Measurements from ENCODE around the gene SYNGR2.

Gene SYNGR2

GRCh38 chr17:78121801-78122215, 46.6 kb upstream of the SYNGR2 start:
- Histone ChIP-seq H2BK12ac (ENCODE audit: low read length in 2 of 2) (no peak overlapping the region), H2BK15ac (ENCODE audit: low read depth, poor library complexity, severe bottlenecking) (no peak overlapping the region), H3K9me3 (ENCODE audit: control insufficient read depth, low read length) (no peaks in the 10 kb centered on the region), H3K4me1 (ENCODE audit: control insufficient read depth, insufficient read depth, low read depth, low read length) (peaks cover 16% of the 10 kb centered on the region), H3K4ac (ENCODE audit: low read depth in 1 of 2, low read length in 2 of 2) (no peak overlapping the region), H4K8ac (ENCODE audit: low read length) (no peak overlapping the region), H3K4me3 (ENCODE audit: insufficient read depth in 1 of 2, low read depth in 1 of 2, low read length in 2 of 2) (no peak overlapping the region), H3K27me3 (ENCODE audit: control insufficient read depth in 1 of 2, insufficient read depth in 1 of 2, low read length in 2 of 2) (peaks cover 0 to 13% of the 10 kb centered on the region in 2 experiments), H3K14ac (ENCODE audit: low read length in 2 of 2) (no peak overlapping the region), H3K18ac (ENCODE audit: low read depth in 1 of 2, low read length in 2 of 2) (no peak overlapping the region), H3K27ac (ENCODE audit: low read length, poor library complexity, severe bottlenecking) (no peak overlapping the region), H2AFZ (ENCODE audit: low read depth, low read length) (no peak overlapping the region), H2BK120ac (ENCODE audit: low read depth, low read length) (no peak overlapping the region), H3K79me1 (replicated peaks; ENCODE audit: low read length, poor library complexity, severe bottlenecking) (peaks cover 27% of the 10 kb centered on the region), H3K4me2 (ENCODE audit: low read length, poor library complexity, severe bottlenecking) (no peak overlapping the region), H3K36me3 (ENCODE audit: control insufficient read depth in 1 of 2, insufficient read depth in 2 of 2, low read depth in 1 of 2, low read length in 2 of 2) (peaks cover 0 to 87% of the 10 kb centered on the region in 2 experiments), H3K23ac (ENCODE audit: low read length in 2 of 2) (no peak overlapping the region), H2AK5ac (ENCODE audit: low read length, severe bottlenecking) (no peak overlapping the region), H4K91ac (ENCODE audit: low read length) (no peak overlapping the region), H2BK5ac (ENCODE audit: low read depth, low read length, poor library complexity, severe bottlenecking) (no peak overlapping the region), H3K9ac (ENCODE audit: low read length) (no peak overlapping the region)
- 91% methylated on average over 11 of the region's 11 CpGs for WGBS
- DNase-seq, result no peak

DNA sequence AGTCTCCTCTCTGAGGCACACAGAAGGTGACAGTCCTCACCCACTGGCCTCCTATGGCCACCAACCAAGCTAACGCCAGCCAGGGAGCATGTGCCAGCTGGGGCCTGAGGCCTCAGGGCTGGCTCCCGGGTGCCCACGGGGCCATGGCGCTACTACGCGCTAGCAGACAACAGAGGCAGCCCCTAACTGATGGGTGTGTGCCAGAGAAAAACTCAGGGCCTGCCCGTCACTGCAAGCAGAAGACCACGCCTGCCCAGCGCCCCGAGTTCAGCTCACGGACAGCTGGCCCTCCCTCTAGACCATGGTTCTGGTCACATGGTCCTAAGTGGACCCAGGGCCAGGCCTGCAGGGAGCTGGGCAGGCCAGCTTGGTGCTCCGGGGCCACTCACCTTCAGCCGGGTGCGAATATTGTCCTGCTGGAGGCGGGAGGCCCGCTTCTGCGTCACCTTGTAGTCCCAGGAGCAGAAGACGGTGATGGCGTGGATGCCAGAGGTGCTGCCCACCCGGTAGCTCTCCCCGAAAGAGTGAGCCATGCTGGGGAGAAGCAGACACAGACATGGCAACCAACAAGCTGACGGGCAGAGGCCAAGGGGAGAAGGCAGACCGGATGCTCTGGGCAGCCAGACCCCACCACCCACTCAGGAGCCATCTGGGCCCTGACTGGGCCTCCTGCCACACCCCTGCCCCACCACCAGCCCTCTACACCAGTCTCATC, 46.0 kb upstream of the SYNGR2 start:
- Histone ChIP-seq H3K23ac (ENCODE audit: low read length in 2 of 2) (no peak overlapping the region), H3K4me3 (ENCODE audit: insufficient read depth in 1 of 2, low read depth in 1 of 2, low read length in 2 of 2) (no peak overlapping the region), H3K4me1 (ENCODE audit: control insufficient read depth, insufficient read depth, low read depth, low read length) (peaks cover 21% of the 10 kb centered on the region), H2AK5ac (ENCODE audit: low read length, severe bottlenecking) (no peak overlapping the region), H2BK12ac (ENCODE audit: low read length in 2 of 2) (no peak overlapping the region), H3K4ac (ENCODE audit: low read depth in 1 of 2, low read length in 2 of 2) (no peak overlapping the region), H3K79me1 (replicated peaks; ENCODE audit: low read length, poor library complexity, severe bottlenecking) (peaks cover 29% of the 10 kb centered on the region), H3K27me3 (ENCODE audit: control insufficient read depth in 1 of 2, insufficient read depth in 1 of 2, low read length in 2 of 2) (peaks cover 0 to 16% of the 10 kb centered on the region in 2 experiments), H3K36me3 (ENCODE audit: control insufficient read depth in 1 of 2, insufficient read depth in 2 of 2, low read depth in 1 of 2, low read length in 2 of 2) (peaks cover 0 to 82% of the 10 kb centered on the region in 2 experiments), H3K14ac (ENCODE audit: low read length in 2 of 2) (no peak overlapping the region), H3K9ac (ENCODE audit: low read length) (no peak overlapping the region), H3K4me2 (ENCODE audit: low read length, poor library complexity, severe bottlenecking) (no peak overlapping the region), H2BK15ac (ENCODE audit: low read depth, poor library complexity, severe bottlenecking) (no peak overlapping the region), H2BK120ac (ENCODE audit: low read depth, low read length) (no peak overlapping the region), H3K27ac (ENCODE audit: low read length, poor library complexity, severe bottlenecking) (no peak overlapping the region), H3K9me3 (ENCODE audit: control insufficient read depth, low read length) (no peaks in the 10 kb centered on the region), H4K8ac (ENCODE audit: low read length) (no peak overlapping the region), H3K18ac (ENCODE audit: low read depth in 1 of 2, low read length in 2 of 2) (no peak overlapping the region), H4K91ac (ENCODE audit: low read length) (no peak overlapping the region), H2AFZ (ENCODE audit: low read depth, low read length) (no peak overlapping the region), H2BK5ac (ENCODE audit: low read depth, low read length, poor library complexity, severe bottlenecking) (no peak overlapping the region)
- no peak for DNase-seq
- WGBS, result 96% methylated on average over 22 of the region's 23 CpGs

GRCh38 chr17:78122931-78123249, 45.5 kb upstream of the SYNGR2 start:
- Histone ChIP-seq H3K18ac (ENCODE audit: low read depth in 1 of 2, low read length in 2 of 2) (no peak overlapping the region), H3K23ac (ENCODE audit: low read length in 2 of 2) (no peak overlapping the region), H3K4me3 (ENCODE audit: insufficient read depth in 1 of 2, low read depth in 1 of 2, low read length in 2 of 2) (no peak overlapping the region), H3K79me1 (replicated peaks; ENCODE audit: low read length, poor library complexity, severe bottlenecking) (peaks cover 31% of the 10 kb centered on the region), H4K91ac (ENCODE audit: low read length) (no peak overlapping the region), H3K4me2 (ENCODE audit: low read length, poor library complexity, severe bottlenecking) (no peak overlapping the region), H3K36me3 (ENCODE audit: control insufficient read depth in 1 of 2, insufficient read depth in 2 of 2, low read depth in 1 of 2, low read length in 2 of 2) (peaks cover 0 to 76% of the 10 kb centered on the region in 2 experiments), H3K4ac (ENCODE audit: low read depth in 1 of 2, low read length in 2 of 2) (no peak overlapping the region), H2BK5ac (ENCODE audit: low read depth, low read length, poor library complexity, severe bottlenecking) (no peak overlapping the region), H3K14ac (ENCODE audit: low read length in 2 of 2) (no peak overlapping the region), H3K27ac (ENCODE audit: low read length, poor library complexity, severe bottlenecking) (no peak overlapping the region), H4K8ac (ENCODE audit: low read length) (no peak overlapping the region), H3K9me3 (ENCODE audit: control insufficient read depth, low read length) (no peaks in the 10 kb centered on the region), H2BK15ac (ENCODE audit: low read depth, poor library complexity, severe bottlenecking) (no peak overlapping the region), H3K27me3 (ENCODE audit: control insufficient read depth in 1 of 2, insufficient read depth in 1 of 2, low read length in 2 of 2) (peaks cover 0 to 19% of the 10 kb centered on the region in 2 experiments), H2AK5ac (ENCODE audit: low read length, severe bottlenecking) (no peak overlapping the region), H3K9ac (ENCODE audit: low read length) (no peak overlapping the region), H2BK120ac (ENCODE audit: low read depth, low read length) (no peak overlapping the region), H2BK12ac (ENCODE audit: low read length in 2 of 2) (no peak overlapping the region), H3K4me1 (ENCODE audit: control insufficient read depth, insufficient read depth, low read depth, low read length) (peaks cover 26% of the 10 kb centered on the region), H2AFZ (ENCODE audit: low read depth, low read length) (no peak overlapping the region)
- WGBS, result 97% methylated on average over 4 of the region's 4 CpGs
- DNase-seq, result no peak

DNA sequence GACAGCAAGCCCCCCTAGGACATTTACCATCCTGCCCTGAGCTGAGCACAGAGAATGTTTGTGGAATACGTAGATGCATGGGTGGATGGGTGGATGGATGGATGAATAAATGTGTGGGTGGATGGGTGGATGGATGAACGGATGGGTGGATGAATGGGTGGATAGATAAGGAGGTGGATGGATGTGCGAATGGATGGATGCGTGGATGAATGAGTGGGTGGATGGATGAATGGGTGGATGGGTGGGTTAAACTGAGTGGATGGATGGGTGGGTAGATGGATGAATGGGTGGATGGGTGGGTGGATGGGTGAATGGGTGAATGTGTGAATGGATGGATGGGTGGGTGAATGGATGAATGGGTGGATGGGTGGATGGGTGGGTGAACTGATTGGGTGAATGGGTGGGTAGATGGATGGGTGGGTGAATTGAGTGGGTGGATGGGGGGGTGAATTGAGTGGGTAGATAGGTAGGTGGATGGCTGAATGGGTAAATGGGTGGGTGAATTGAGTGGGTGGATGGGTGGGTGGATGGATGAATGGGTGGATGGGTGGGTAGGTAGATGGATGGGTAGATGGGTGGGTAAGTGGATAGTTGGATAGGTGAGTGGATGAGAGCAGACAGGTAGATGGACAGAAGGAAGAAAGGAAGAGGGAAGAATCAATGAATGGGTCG, 45.0 kb upstream of the SYNGR2 start:
- peaks cover 28% of the 10 kb centered on the region for H3K4me1 ChIP-seq (ENCODE audit: control insufficient read depth, insufficient read depth, low read depth, low read length)
- H3K18ac ChIP-seq (ENCODE audit: low read depth in 1 of 2, low read length in 2 of 2), result no peak overlapping the region
- no peak overlapping the region for H3K27ac ChIP-seq (ENCODE audit: low read length, poor library complexity, severe bottlenecking)
- H3K9ac ChIP-seq (ENCODE audit: low read length), result no peak overlapping the region
- no peak overlapping the region for H2AFZ ChIP-seq (ENCODE audit: low read depth, low read length)
- no peak overlapping the region for H2AK5ac ChIP-seq (ENCODE audit: low read length, severe bottlenecking)
- no peak overlapping the region for H3K4me2 ChIP-seq (ENCODE audit: low read length, poor library complexity, severe bottlenecking)
- peaks cover 31% of the 10 kb centered on the region for H3K79me1 ChIP-seq (replicated peaks; ENCODE audit: low read length, poor library complexity, severe bottlenecking)
- no peak for DNase-seq
- peaks cover 0 to 20% of the 10 kb centered on the region in 2 experiments for H3K27me3 ChIP-seq (ENCODE audit: control insufficient read depth in 1 of 2, insufficient read depth in 1 of 2, low read length in 2 of 2)
- no peak overlapping the region for H3K23ac ChIP-seq (ENCODE audit: low read length in 2 of 2)
- H3K36me3 ChIP-seq (ENCODE audit: control insufficient read depth in 1 of 2, insufficient read depth in 2 of 2, low read depth in 1 of 2, low read length in 2 of 2), result peaks cover 0 to 73% of the 10 kb centered on the region in 2 experiments
- WGBS, result 96% methylated on average over 5 of the region's 5 CpGs
- no peak overlapping the region for H2BK15ac ChIP-seq (ENCODE audit: low read depth, poor library complexity, severe bottlenecking)
- no peak overlapping the region for H2BK120ac ChIP-seq (ENCODE audit: low read depth, low read length)
- H2BK5ac ChIP-seq (ENCODE audit: low read depth, low read length, poor library complexity, severe bottlenecking), result no peak overlapping the region
- no peak overlapping the region for H3K4me3 ChIP-seq (ENCODE audit: insufficient read depth in 1 of 2, low read depth in 1 of 2, low read length in 2 of 2)
- no peaks in the 10 kb centered on the region for H3K9me3 ChIP-seq (ENCODE audit: control insufficient read depth, low read length)
- no peak overlapping the region for H4K8ac ChIP-seq (ENCODE audit: low read length)
- H3K14ac ChIP-seq (ENCODE audit: low read length in 2 of 2), result no peak overlapping the region
- H2BK12ac ChIP-seq (ENCODE audit: low read length in 2 of 2), result no peak overlapping the region
- H3K4ac ChIP-seq (ENCODE audit: low read depth in 1 of 2, low read length in 2 of 2), result no peak overlapping the region
- H4K91ac ChIP-seq (ENCODE audit: low read length), result no peak overlapping the region
